Spleen (tissue), 7 donors: ENCODE data around the gene OR2A1.
"Not testable (repeated sequence)": the region's sequence is repeated elsewhere in the genome, so short reads cannot be mapped to it uniquely, and the experiment has no call there.

Source experiments
- CTCF ChIP-seq, 11 experiments: fragments of 200-600 bp in 7 of 11; fragments of 450-650 bp in 4 of 11; sonication (generic) in 4 of 11; IDR thresholded peaks in 8 of 11; conservative IDR thresholded peaks in 3 of 11; 1 replicate in 7 of 11; 2 replicates in 4 of 11; pipeline versions ENCODE4 v1.4.0 to v1.8.0; 2016 to 2021; ENCODE audit warnings: antibody characterized with exemption in 11 of 11, inconsistent platforms in 4 of 11, mild to moderate bottlenecking in 1 of 11
- POLR2A ChIP-seq, 3 donors: fragments of 450-650 bp; IDR thresholded peaks; one replicate each; pipeline ENCODE4 v1.5.1; 2017; ENCODE audit warnings: antibody characterized with exemption in 3 of 3, mild to moderate bottlenecking in 1 of 3
- POLR2AphosphoS5 ChIP-seq, 3 donors: sonication (generic); formaldehyde crosslinking; IDR thresholded peaks; one replicate each; pipeline ENCODE4 v1.5.1; 2017; ENCODE audit warnings: antibody characterized with exemption in 3 of 3
- donor health status: DM: no; HTN: no; CAD: no; lungs with moderate emphysema.
- donor health status: DM: no; HTN: no; CAD: no.
- donor health status: DM: no; HTN: no; CAD: no.

- not testable (repeated sequence) for TF ChIP-seq CTCF (IDR thresholded peaks at IDR 0.05 in 8 of 11, conservative IDR thresholded peaks at IDR 0.05 in 3 of 11); POLR2A (IDR thresholded peaks at IDR 0.05); POLR2AphosphoS5 (IDR thresholded peaks at IDR 0.05)
Observed at GRCh38 chr7:144291607-144292006, 20.6 kb upstream of the OR2A1 start.
